Activated CD4-positive, alpha-beta memory T cell treated with anti-CD3 and anti-CD28 coated beads, Interleukin-2, amount 10 ng/mL, durations not matched to agents 7 days and 5 days (primary cell): Measurements from ENCODE around the gene CETP. TPM values are rescaled to one million over a fixed set of nuclear protein-coding genes. Genes with fewer than 3 reads are reported as not detected.
"Not testable (repeated sequence)": the region's sequence is repeated elsewhere in the genome, so short reads cannot be mapped to it uniquely, and the experiment has no call there.

Source experiments
- CTCF ChIA-PET: fragments of 350-600 bp; sonication (Branson Sonifier 250); formaldehyde crosslinking; loops from one replicate; lab custom pipeline; 2021; ENCODE audit warnings: antibody characterized with exemption, inconsistent platforms; lab: Charles Lee
- POLR2A ChIA-PET: fragments of 350-600 bp; sonication (Branson Sonifier 250); formaldehyde crosslinking; loops from one replicate; lab custom pipeline; 2021; ENCODE audit warnings: antibody characterized with exemption; lab: Charles Lee
- DNase-seq: peaks from one replicate; pipeline ENCODE4 v3.0.0-alpha.2; 2020
- H3K27ac Mint-ChIP-seq: one replicate; pipeline ENCODE4 v1.8.0; 2021; ENCODE audit warnings: mild to moderate bottlenecking, mixed read lengths
- H3K27me3 Mint-ChIP-seq: one replicate; pipeline ENCODE4 v1.8.0; 2021; ENCODE audit warnings: mixed read lengths
- H3K36me3 Mint-ChIP-seq: one replicate; pipeline ENCODE4 v1.8.0; 2021; ENCODE audit warnings: low read depth, mixed read lengths
- H3K4me1 Mint-ChIP-seq: one replicate; pipeline ENCODE4 v1.8.0; 2021; ENCODE audit warnings: mixed read lengths
- H3K4me3 Mint-ChIP-seq: one replicate; pipeline ENCODE4 v1.8.0; 2021; ENCODE audit warnings: mild to moderate bottlenecking, mixed read lengths
- H3K9me3 Mint-ChIP-seq: one replicate; pipeline ENCODE4 v1.8.0; 2021; ENCODE audit warnings: mixed read lengths
- total RNA-seq, 2 experiments: library from RNA; stranded (reverse); gene quantifications; one replicate each; pipeline ENCODE4 v1.2.3, GENCODE V29; 2021

The CETP gene
- total RNA-seq, 2 experiments from 2014 or later: not detected

DNA sequence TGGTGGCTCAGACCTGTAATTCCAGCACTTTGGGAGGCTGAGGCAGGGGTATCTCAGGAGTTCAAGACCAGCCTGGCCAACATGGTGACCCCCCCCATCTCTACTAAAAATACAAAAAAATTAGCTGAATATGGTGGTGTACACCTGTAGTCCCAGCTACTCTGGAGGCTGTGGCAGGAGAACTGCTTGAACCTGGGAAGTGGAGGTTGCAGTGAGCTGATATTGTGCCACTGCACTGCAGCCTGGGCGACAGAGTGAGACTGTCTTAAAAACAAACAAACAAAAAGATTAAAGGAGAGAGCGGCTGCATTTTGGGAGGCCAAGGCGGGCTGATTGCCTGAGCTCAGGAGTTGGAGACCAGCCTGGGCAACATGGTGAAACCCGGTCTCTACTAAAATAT lies 25.2 kb downstream of the CETP start:
- ChIA-PET CTCF (interaction anchor here (1.4 to 1.7 kb wide), 3 partner anchors 11 to 23 kb away, joined by 4 to 7 read pairs (median 5); no protein-coding TSS in a partner anchor), POLR2A (interaction anchor here (0.9 to 22.6 kb wide), 6 partner anchors 10 to 199 kb away, joined by 3 to 373 read pairs (median 14); partner anchors contain the start of genes HERPUD1, PSME3IP1 and RSPRY1)
- not testable (repeated sequence) for H3K27me3 Mint-ChIP-seq, H3K9me3 Mint-ChIP-seq, DNase-seq
- Mint-ChIP-seq H3K27ac (peak overlapping the region; percentile 100), H3K4me1 (peaks cover 67% of the 10 kb centered on the region), H3K4me3 (peak overlapping the region; percentile 99), H3K36me3 (peaks cover 84% of the 10 kb centered on the region)

DNA sequence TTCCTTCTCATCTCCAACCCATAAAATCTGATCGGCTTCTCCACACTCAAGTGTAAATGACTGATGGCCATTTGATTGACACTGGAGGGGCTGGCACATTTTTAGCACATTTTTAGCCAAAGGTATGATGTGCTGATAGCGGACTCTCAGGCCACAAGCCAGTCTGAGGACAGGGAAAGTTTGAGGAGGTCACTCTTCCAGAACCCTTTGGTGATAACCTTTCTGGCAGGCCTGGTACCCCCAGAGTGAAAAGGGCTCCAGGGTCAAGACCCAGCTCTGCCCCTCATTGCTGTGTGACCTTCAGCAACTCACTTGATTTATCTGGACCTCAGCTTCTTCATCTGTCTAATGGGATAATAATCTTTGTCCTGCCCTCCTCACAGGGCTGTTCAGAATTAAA lies 25.9 kb downstream of the CETP start:
- H3K36me3 Mint-ChIP-seq: peaks cover 81% of the 10 kb centered on the region
- ChIA-PET POLR2A (interaction anchor here (1.2 to 22.6 kb wide), 10 partner anchors 8 to 459 kb away, joined by 3 to 373 read pairs (median 12); partner anchors contain the start of genes CIAPIN1, COQ9, HERPUD1 and PSME3IP1), CTCF (interaction anchor here (1.7 to 2.7 kb wide), 2 partner anchors 12 to 54 kb away, joined by 4 to 11 read pairs; no protein-coding TSS in a partner anchor)
- H3K4me3 Mint-ChIP-seq: peak overlapping the region; percentile 99
- no peaks in the 10 kb centered on the region for H3K9me3 Mint-ChIP-seq
- peaks cover 67% of the 10 kb centered on the region for H3K4me1 Mint-ChIP-seq
- H3K27me3 Mint-ChIP-seq: no peaks in the 10 kb centered on the region
- peak overlapping the region; percentile 100 for H3K27ac Mint-ChIP-seq
- DNase-seq: no peak

DNA sequence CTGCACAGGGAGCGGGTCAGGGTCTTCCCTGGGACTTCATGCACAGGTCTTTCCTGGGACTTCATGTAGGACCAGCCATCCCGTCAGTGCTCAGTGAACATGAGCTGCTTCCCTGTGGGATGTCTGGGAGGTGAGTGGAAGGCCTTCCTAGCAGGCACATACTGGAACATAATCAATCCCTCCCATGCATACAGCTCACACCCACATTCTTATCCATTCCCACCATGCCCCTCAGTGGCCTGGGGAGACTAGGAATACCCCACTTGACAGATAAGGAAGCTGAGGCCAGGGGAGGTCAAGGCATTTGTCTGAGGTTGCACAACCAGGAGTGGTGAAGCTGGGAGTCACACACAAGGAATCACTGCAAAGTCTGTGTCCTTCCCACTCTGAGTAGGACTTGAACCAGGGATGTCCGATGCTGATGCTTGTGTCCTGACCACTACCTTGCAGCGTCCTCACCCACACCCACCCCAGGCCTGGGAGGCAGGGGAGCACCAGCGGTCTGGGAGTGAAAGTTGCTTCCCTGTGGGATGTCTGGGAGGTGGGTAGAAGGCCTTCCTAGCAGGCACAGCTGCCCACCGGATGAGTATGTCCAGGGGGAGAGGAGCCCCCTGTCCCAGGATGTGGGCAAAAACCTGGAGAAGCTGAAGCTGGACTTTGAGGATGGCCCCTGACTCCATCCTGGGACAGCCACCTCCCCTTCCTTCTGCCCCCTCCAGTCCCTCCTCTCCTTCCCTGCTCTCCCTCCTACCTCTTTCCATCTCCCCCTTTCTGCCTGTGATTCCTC lies 26.6 kb downstream of the CETP start:
- POLR2A ChIA-PET: interaction anchor here (1.3 to 22.6 kb wide), 16 partner anchors 9 to 459 kb away, joined by 3 to 373 read pairs (median 6); partner anchors contain the start of genes CIAPIN1, COQ9 and HERPUD1
- DNase-seq: no peak
- no peaks in the 10 kb centered on the region for H3K27me3 Mint-ChIP-seq
- CTCF ChIA-PET: interaction anchor here (0.7 to 2.7 kb wide), 3 partner anchors 21 to 53 kb away, joined by 3 to 11 read pairs (median 6); no protein-coding TSS in a partner anchor
- H3K9me3 Mint-ChIP-seq: no peaks in the 10 kb centered on the region
- H3K36me3 Mint-ChIP-seq: peaks cover 83% of the 10 kb centered on the region
- peaks cover 69% of the 10 kb centered on the region for H3K4me1 Mint-ChIP-seq
- H3K4me3 Mint-ChIP-seq: peak overlapping the region; percentile 99
- H3K27ac Mint-ChIP-seq: peak overlapping the region; percentile 100

GRCh38 chr16:56988948-56989945 lies 27.5 kb downstream of the CETP start, which contains the start of gene NLRC5:
TSS of gene NLRC5 (plus strand) at chr16:56989557. CDS start at chr16:57020713, 31,156 bp downstream.
- POLR2A ChIA-PET: interaction anchor here (0.7 to 22.6 kb wide), 26 partner anchors 10 to 613 kb away, joined by 3 to 373 read pairs (median 5); partner anchors contain the start of genes CIAPIN1, COQ9, HERPUD1 and PSME3IP1
- Mint-ChIP-seq H3K4me3 (peak within 1 kb of the TSS; percentile 99), H3K36me3 (peaks cover 88% of the 10 kb centered on the region), H3K4me1 (peaks cover 71% of the 10 kb centered on the region), H3K27ac (peak within 1 kb of the TSS; percentile 100), H3K9me3 (no peaks in the 10 kb centered on the region), H3K27me3 (no peaks in the 10 kb centered on the region)
- DNase-seq: peak; percentile 94
- CTCF ChIA-PET: interaction anchor here (0.6 to 2.7 kb wide), 9 partner anchors 9 to 53 kb away, joined by 3 to 11 read pairs (median 3); no protein-coding TSS in a partner anchor

DNA sequence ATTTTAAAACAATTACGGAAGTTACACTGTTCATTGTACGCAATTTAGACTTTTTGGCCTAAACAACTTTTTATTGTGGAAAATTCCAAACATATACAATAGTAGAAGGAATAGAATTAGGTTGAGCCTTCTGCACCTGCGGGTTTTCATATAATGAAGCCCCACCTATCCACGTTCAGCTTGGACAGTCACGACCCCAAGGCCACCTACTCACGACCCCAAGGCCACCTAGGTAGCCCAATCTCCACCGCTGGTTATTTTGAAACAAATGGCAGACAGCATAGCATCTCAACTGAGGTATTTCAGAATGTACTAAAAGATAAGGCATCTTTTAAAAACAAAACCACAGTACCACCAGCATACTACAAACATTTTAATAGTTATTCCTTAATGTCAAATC lies 28.2 kb downstream of the CETP start:
- DNase-seq: no peak

GRCh38 chr16:56990407-56991286 lies 28.9 kb downstream of the CETP start:
- peaks cover 80% of the 10 kb centered on the region for H3K36me3 Mint-ChIP-seq
- POLR2A ChIA-PET: interaction anchor here (0.8 to 22.6 kb wide), 9 partner anchors 16 to 611 kb away, joined by 3 to 373 read pairs (median 13); partner anchors contain the start of genes HERPUD1, PSME3IP1 and RSPRY1
- CTCF ChIA-PET: interaction anchor here (0.7 to 2.7 kb wide), 3 partner anchors 22 to 51 kb away, joined by 3 to 11 read pairs (median 3); no protein-coding TSS in a partner anchor

More for the DNA sequence above, 28.2 kb downstream of the CETP start:
- Mint-ChIP-seq H3K27ac (peak overlapping the region; percentile 100), H3K27me3 (no peaks in the 10 kb centered on the region), H3K4me3 (peak overlapping the region; percentile 99), H3K9me3 (no peaks in the 10 kb centered on the region), H3K4me1 (peaks cover 71% of the 10 kb centered on the region), H3K36me3 (peaks cover 85% of the 10 kb centered on the region)
- POLR2A ChIA-PET: interaction anchor here (0.7 to 22.6 kb wide), 22 partner anchors 11 to 612 kb away, joined by 3 to 373 read pairs (median 6); partner anchors contain the start of genes CIAPIN1, COQ9, HERPUD1 and PSME3IP1
- CTCF ChIA-PET: interaction anchor here (0.6 to 2.7 kb wide), 7 partner anchors 8 to 52 kb away, joined by 3 to 11 read pairs (median 5); no protein-coding TSS in a partner anchor

GRCh38 chr16:56992431-56992830 lies 30.7 kb downstream of the CETP start:
- H3K27me3 Mint-ChIP-seq, DNase-seq, H3K27ac Mint-ChIP-seq, H3K9me3 Mint-ChIP-seq: not testable (repeated sequence)
- ChIA-PET POLR2A (interaction anchor here (1.1 to 22.6 kb wide), 4 partner anchors 14 to 59 kb away, joined by 3 to 373 read pairs (median 4); no protein-coding TSS in a partner anchor), CTCF (interaction anchor here (1.0 kb wide), 1 partner anchor 28 kb away, joined by 4 read pairs; no protein-coding TSS in a partner anchor)
- peaks cover 81% of the 10 kb centered on the region for H3K36me3 Mint-ChIP-seq
- H3K4me1 Mint-ChIP-seq: peaks cover 70% of the 10 kb centered on the region
- peak overlapping the region; percentile 99 for H3K4me3 Mint-ChIP-seq

More at GRCh38 chr16:56990407-56991286, 28.9 kb downstream of the CETP start:
- DNase-seq: no peak
- no peaks in the 10 kb centered on the region for H3K9me3 Mint-ChIP-seq
- H3K4me3 Mint-ChIP-seq: peak overlapping the region; percentile 99
- H3K4me1 Mint-ChIP-seq: peaks cover 71% of the 10 kb centered on the region
- H3K27ac Mint-ChIP-seq: peak overlapping the region; percentile 100
- H3K27me3 Mint-ChIP-seq: no peaks in the 10 kb centered on the region

DNA sequence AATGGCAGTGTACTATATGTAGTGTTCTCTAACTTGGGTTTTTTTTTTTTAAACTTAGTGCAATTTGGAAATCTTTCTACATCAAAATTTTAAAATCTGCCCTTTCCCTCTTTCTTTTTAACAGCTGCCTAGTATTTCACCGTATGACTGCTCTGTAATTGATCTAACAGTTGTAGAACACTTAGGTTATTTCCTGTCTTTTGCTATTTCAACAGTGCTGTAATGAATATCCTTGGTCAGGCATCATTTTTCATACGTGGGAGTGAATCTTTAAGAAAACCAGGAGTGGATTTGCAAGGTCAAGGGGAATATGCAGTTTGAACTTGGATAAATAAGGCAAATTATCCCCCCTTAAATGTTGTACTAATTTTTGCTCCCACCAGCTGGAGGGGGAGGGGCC lies 31.5 kb downstream of the CETP start:
- ChIA-PET POLR2A (interaction anchor here (1.1 to 22.6 kb wide), 4 partner anchors 13 to 60 kb away, joined by 3 to 373 read pairs (median 4); no protein-coding TSS in a partner anchor), CTCF (interaction anchor here (1.3 kb wide), 1 partner anchor 39 kb away, joined by 4 read pairs; no protein-coding TSS in a partner anchor)
- no peak for DNase-seq
- Mint-ChIP-seq H3K9me3 (no peaks in the 10 kb centered on the region), H3K4me3 (peak overlapping the region; percentile 40), H3K27ac (peak overlapping the region; percentile 70), H3K36me3 (peaks cover 78% of the 10 kb centered on the region), H3K4me1 (peaks cover 70% of the 10 kb centered on the region), H3K27me3 (no peaks in the 10 kb centered on the region)

GRCh38 chr16:56994311-56994710 lies 32.6 kb downstream of the CETP start:
- H3K27me3 Mint-ChIP-seq: no peaks in the 10 kb centered on the region
- H3K9me3 Mint-ChIP-seq: no peaks in the 10 kb centered on the region
- peaks cover 77% of the 10 kb centered on the region for H3K4me1 Mint-ChIP-seq
- peak overlapping the region; percentile 55 for H3K4me3 Mint-ChIP-seq
- no peak for DNase-seq
- peak overlapping the region; percentile 70 for H3K27ac Mint-ChIP-seq
- ChIA-PET POLR2A (interaction anchor here (2.1 to 22.6 kb wide), 3 partner anchors 12 to 44 kb away, joined by 4 to 373 read pairs (median 5); no protein-coding TSS in a partner anchor), CTCF (interaction anchor here (1.3 kb wide), 1 partner anchor 41 kb away, joined by 4 read pairs; no protein-coding TSS in a partner anchor)
- H3K36me3 Mint-ChIP-seq: peaks cover 77% of the 10 kb centered on the region

GRCh38 chr16:56995136-56995805 lies 33.5 kb downstream of the CETP start:
- CTCF ChIA-PET: interaction anchor here (0.7 to 1.0 kb wide), 3 partner anchors 10 to 30 kb away, joined by 3 read pairs; no protein-coding TSS in a partner anchor
- H3K27ac Mint-ChIP-seq: peak overlapping the region; percentile 59
- no peak for DNase-seq

More at GRCh38 chr16:56995136-56995805, 33.5 kb downstream of the CETP start:
- Mint-ChIP-seq H3K4me3 (peak overlapping the region; percentile 40), H3K36me3 (peaks cover 75% of the 10 kb centered on the region), H3K9me3 (no peaks in the 10 kb centered on the region), H3K4me1 (peaks cover 86% of the 10 kb centered on the region), H3K27me3 (no peaks in the 10 kb centered on the region)
- POLR2A ChIA-PET: interaction anchor here (1.3 to 23.0 kb wide), 3 partner anchors 2 to 26 kb away, joined by 3 to 373 read pairs (median 373); partner anchors contain the start of gene NLRC5
